CD4-positive, alpha-beta T cell treated with Interleukin-17A for 4 hours (primary cell): Measurements from ENCODE around the gene TNNC1.

ENCODE experiments used
- DNase-seq: peaks from one replicate; pipeline ENCODE4 v3.0.0-alpha.2; 2020; ENCODE audit warnings: mixed read lengths

Gene TNNC1

GRCh38 chr3:52456800-52457183, 3.0 kb upstream of the TNNC1 start:
- no peak for DNase-seq

GRCh38 chr3:52456169-52456799, 2.4 kb upstream of the TNNC1 start:
- no peak for DNase-seq

GRCh38 chr3:52455283-52456168, 1.7 kb upstream of the TNNC1 start, which contains the start of gene NISCH:
Gene NISCH, plus strand, starts transcription at chr3:52455604. Its CDS starts 38 bp downstream, at chr3:52455642.
- peak; percentile 98 for DNase-seq

GRCh38 chr3:52454938-52455282, 1.1 kb upstream of the TNNC1 start:
- peak; percentile 33 for DNase-seq

- DNase-seq = no peak
These were observed 553 bp upstream of the TNNC1 start for GRCh38 chr3:52454250-52454937.

GRCh38 chr3:52452570-52453221, 1.1 kb downstream of the TNNC1 start:
- DNase-seq = no peak

GRCh38 chr3:52452126-52452525, 1.7 kb downstream of the TNNC1 start:
- DNase-seq = no peak

GRCh38 chr3:52451237-52452083, 2.4 kb downstream of the TNNC1 start:
- no peak for DNase-seq

GRCh38 chr3:52450489-52451236, 3.2 kb downstream of the TNNC1 start:
- DNase-seq = no peak

- no peak for DNase-seq
These were observed 6.1 kb downstream of the TNNC1 start for GRCh38 chr3:52447512-52448355.

GRCh38 chr3:52446631-52447511, 7.0 kb downstream of the TNNC1 start:
- peak; percentile 80 for DNase-seq

- no peak for DNase-seq
These were observed 7.8 kb downstream of the TNNC1 start for GRCh38 chr3:52446042-52446441.

- peak; percentile 76 for DNase-seq
These were observed 8.7 kb downstream of the TNNC1 start, which contains the start of gene SEMA3G for GRCh38 chr3:52444860-52445793. Gene SEMA3G, minus strand, starts transcription at chr3:52445103. Its CDS starts 76 bp downstream, at chr3:52445027.

GRCh38 chr3:52443791-52444687, 9.8 kb downstream of the TNNC1 start:
- DNase-seq = no peak

- DNase-seq = no peak
These were observed 10.6 kb downstream of the TNNC1 start for GRCh38 chr3:52443268-52443610.

- DNase-seq = no peak
These were observed 11.2 kb downstream of the TNNC1 start for GRCh38 chr3:52442409-52443267.
